Measurements from ENCODE around the gene IGFN1. TPM values are rescaled to one million over a fixed set of nuclear protein-coding genes. Genes with fewer than 3 reads are reported as not detected.
"Not testable (repeated sequence)": the region's sequence is repeated elsewhere in the genome, so short reads cannot be mapped to it uniquely, and the experiment has no call there.

Gene IGFN1
- total RNA-seq, 1 experiment from 2014 or later: 0.34 TPM

- no peak for DNase-seq (ENCODE audit: low read depth)
Measured at GRCh38 chr1:201216395-201217085, 25.9 kb downstream of the IGFN1 start.

- no peak for DNase-seq (ENCODE audit: low read depth)
Measured at GRCh38 chr1:201217146-201217545, 26.5 kb downstream of the IGFN1 start.

- no peak for DNase-seq (ENCODE audit: low read depth)
Measured at GRCh38 chr1:201217851-201218250, 27.2 kb downstream of the IGFN1 start.

DNA sequence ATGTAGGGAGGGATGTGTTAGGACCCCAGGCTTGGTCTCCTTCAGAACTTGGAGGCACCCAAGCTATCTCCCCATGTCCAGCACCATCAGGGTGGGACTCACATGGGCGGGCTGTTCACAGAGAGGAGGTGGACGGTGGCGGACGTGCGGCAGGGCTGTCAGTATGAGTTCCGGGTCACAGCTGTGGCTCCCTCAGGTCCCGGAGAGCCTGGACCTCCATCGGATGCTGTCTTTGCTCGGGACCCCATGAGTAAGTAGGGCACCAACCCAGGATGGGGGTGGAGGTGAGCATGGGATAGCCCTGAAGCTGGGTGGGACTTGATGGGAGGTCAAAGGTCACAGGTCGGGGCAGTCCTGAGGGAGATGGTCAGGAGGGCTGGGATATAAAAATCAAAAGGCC lies 27.8 kb downstream of the IGFN1 start:
- no peak for DNase-seq (ENCODE audit: low read depth)

GRCh38 chr1:201219481-201220387 lies 29.1 kb downstream of the IGFN1 start:
- no peak for DNase-seq (ENCODE audit: low read depth)

GRCh38 chr1:201220388-201220715 lies 29.7 kb downstream of the IGFN1 start:
- no peak for DNase-seq (ENCODE audit: low read depth)

- DNase-seq (ENCODE audit: low read depth): no peak
Measured at GRCh38 chr1:201221201-201221846, 30.7 kb downstream of the IGFN1 start.

DNA sequence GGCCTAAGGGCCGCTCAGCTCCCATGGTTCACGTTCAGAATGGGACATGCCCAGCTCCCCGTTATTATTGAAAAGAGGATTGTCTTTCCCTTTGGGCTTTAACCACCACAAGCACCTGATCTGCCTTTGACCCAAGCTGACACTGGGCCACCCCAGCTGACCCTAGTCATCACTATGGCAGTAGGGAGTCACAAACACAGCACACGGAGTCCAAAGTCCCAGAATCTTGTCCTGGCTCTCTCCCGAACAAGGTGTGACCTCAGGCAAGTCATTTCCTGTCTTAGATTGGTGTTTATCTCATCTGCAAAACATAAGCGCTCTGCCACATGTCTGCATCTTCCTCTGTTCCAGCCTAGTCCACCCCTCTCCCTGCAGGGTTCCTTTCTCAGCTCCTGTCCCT lies 31.5 kb downstream of the IGFN1 start:
- no peak for DNase-seq (ENCODE audit: low read depth)

GRCh38 chr1:201223852-201224665 lies 33.4 kb downstream of the IGFN1 start:
- DNase-seq (ENCODE audit: low read depth): no peak

DNA sequence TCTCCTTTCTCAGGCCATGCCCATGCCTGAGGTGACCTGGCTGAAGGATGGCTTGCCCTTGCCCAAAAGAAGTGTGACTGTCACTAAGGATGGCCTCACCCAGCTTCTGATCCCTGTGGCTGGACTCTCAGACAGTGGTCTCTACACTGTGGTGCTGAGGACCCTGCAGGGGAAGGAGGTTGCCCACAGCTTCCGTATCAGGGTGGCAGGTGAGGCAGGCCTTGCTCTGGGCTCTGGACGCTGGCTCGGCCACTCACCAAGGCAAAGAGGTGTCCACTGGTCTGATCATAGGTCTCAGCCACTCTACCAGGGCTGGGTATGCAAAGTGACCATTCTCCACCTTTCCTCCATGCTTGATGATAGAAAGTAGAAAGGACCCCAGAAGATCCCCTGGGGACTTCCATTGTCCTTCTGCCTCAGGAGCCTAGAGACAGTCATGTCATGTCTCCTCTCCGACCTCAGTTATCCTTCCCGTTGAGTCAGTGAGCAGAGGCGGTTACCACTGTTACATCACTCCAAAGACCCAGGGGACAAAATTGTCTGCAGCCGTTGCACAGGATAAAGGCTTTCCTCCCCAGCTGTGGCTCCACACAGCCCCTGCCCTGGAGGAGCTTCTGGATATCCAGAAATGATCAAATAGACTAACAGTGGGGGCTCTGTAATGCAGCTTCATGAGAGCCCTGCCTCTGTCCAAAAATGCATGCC lies 34.2 kb downstream of the IGFN1 start:
- peak; percentile 63 for DNase-seq (ENCODE audit: low read depth)

- DNase-seq (ENCODE audit: low read depth): no peak
Measured at GRCh38 chr1:201226178-201226514, 35.5 kb downstream of the IGFN1 start.

DNA sequence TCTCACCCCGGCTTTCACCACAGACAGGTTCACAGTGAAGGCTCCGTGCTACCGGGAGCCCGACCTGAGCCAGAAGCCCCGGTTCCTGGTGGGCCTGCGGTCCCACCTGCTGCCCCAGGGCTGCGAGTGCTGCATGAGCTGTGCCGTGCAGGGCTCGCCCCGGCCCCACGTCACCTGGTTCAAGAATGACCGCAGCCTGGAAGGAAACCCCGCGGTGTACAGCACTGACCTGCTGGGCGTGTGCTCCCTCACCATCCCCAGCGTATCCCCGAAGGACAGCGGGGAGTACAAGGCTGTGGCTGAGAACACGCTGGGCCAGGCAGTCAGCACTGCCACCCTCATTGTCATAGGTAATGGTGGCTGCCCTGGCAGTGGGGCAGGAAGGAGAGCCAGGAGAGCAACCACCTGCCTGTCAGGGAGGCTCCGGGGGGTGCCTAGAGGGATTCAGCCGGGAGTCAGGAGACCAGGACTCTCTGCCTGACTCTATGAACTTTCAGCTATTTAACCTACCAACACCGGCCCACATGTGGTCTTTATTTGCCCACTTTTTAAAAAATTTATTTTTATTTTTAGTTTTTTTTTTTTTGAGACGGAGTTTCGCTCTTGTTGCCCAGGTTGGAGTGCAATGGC lies 36.4 kb downstream of the IGFN1 start:
- no peak for DNase-seq (ENCODE audit: low read depth)

GRCh38 chr1:201228011-201228983 lies 37.7 kb downstream of the IGFN1 start:
- no peak for DNase-seq (ENCODE audit: low read depth)

DNA sequence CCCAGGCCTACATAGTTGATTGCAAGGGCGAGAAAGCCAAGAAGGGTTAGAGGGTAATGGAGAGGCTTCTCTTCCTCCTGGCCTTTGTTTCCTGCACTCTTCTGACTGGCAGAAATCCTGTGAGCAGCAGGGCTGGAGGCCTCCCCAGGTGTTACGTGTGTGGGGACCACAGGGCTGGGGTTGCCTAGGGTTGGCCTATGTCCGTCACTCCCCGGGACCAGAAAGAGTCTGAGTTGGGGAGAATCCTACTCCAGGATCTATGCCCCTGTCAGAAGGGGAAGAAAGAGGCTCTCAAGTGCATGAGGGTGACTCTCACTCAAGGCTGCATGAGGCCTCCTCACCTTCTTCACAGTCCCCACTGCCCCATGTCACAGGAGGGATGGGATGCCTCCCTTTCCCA lies 38.5 kb downstream of the IGFN1 start:
- DNase-seq (ENCODE audit: low read depth): no peak

GRCh38 chr1:201229771-201230635 lies 39.4 kb downstream of the IGFN1 start:
- DNase-seq (ENCODE audit: low read depth): peak; percentile 45

- DNase-seq (ENCODE audit: low read depth): no peak
Measured at GRCh38 chr1:201230676-201231075, 40.1 kb downstream of the IGFN1 start.

DNA sequence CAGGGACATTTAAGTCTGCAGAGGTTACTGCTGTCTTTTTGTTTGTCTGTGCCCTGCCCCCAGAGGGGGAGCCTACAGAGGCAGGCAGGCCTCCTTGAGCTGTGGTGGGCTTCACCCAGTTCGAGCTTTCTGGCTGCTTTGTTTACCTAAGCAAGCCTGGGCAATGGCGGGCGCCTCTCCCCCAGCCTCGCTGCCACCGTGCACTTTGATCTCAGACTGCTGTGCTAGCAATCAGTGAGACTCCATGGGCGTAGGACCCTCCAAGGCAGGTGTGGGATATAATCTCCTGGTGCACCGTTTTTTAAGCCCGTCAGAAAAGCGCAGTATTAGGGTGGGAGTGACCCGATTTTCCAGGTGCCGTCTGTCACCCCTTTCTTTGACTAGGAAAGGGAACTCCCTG lies 49.0 kb downstream of the IGFN1 start:
- not testable (repeated sequence) for DNase-seq (ENCODE audit: low read depth)

DNA sequence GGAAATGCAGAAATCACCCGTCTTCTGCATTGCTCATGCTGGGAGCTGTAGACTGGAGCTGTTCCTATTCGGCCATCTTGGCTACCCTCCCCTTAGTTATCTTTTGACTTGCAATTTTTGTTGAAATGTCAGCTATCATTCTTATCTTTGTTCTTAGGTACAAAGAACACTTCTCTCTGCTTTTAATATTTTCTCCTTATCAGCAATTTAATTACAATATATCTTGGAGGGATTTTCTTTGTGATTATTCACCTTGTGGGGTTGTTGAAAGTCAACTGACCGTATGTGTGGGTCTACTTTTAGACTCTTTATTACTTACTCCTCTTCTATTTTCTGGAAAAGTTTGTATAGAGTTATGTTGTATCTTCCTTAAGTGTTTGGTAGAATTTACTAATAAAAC lies 49.5 kb downstream of the IGFN1 start:
- DNase-seq (ENCODE audit: low read depth): no peak
